HG02852 (cell line): ENCODE measurements around the gene PTPRA.
"Not testable (repeated sequence)": the region's sequence is repeated elsewhere in the genome, so short reads cannot be mapped to it uniquely, and the experiment has no call there.

Experiments used
- ATAC-seq: cut with Tn5 transposase; IDR thresholded peaks from one replicate; pipeline ENCODE4 v1.9.1; 2021; ENCODE audit warnings: mild to moderate bottlenecking, moderate library complexity; ENCODE audit not compliant: unreplicated experiment

PTPRA gene, protein sequence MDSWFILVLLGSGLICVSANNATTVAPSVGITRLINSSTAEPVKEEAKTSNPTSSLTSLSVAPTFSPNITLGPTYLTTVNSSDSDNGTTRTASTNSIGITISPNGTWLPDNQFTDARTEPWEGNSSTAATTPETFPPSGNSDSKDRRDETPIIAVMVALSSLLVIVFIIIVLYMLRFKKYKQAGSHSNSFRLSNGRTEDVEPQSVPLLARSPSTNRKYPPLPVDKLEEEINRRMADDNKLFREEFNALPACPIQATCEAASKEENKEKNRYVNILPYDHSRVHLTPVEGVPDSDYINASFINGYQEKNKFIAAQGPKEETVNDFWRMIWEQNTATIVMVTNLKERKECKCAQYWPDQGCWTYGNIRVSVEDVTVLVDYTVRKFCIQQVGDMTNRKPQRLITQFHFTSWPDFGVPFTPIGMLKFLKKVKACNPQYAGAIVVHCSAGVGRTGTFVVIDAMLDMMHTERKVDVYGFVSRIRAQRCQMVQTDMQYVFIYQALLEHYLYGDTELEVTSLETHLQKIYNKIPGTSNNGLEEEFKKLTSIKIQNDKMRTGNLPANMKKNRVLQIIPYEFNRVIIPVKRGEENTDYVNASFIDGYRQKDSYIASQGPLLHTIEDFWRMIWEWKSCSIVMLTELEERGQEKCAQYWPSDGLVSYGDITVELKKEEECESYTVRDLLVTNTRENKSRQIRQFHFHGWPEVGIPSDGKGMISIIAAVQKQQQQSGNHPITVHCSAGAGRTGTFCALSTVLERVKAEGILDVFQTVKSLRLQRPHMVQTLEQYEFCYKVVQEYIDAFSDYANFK

DNA sequence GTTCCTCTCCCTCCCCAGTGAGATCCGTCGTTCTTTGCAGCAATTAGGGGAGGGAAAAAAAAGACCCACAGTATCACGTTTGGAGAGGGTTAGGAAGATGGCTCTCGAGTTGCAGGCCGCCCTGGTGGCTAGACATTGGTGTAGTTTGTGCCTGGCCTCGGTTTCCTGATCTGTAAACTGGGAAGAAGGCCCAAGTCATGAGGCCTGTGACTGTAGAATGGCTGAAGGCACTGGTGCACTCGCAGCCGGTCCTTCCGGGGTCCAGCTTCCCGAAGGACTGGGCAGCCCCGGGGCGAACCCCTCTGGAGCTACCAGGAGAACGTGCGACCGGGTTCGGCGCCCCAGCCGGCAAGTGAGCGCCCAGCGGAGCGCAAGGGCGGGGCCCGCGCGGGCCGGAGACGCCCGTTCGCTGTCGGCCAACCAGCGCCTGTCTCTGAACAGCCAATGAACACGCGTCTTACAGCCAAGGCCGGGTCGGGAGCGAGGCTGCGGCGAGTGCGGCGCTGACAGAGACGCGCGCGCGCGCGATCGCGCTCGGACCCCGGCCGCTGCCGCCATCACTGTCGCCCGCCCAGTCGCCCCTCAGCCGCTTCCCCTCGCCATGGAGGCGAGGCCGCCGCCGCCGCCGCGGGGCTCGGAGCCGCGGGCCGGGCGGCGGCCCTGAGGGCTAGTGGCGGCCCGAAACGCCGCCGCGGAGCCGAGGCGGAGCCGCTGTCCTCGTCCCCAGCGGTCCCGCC lies at the start of gene PTPRA:
Gene PTPRA (plus strand): TSS at position 472 of the 737 bp plus-strand sequence. CDS start 90,797 bp downstream, outside the sequence.
- ATAC-seq = peak; percentile 88

DNA sequence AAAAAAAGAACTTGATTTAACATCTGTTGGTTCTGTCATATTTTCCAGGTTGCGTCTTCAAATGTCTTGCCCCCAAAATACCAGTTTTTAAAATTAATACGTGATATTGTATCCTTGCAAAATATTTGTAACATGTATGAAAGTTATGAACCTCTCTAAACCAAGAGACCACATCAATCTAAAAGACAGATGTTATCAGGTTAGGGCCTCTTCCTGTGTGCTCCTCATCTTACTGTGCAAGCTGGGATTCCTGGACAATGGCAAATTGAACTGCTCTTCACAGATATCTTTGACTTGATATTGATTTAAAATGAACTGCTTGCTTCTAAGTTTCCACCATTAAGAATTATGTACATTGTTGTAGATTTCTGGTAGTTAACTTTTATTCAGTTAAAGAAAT lies 47.5 kb upstream of the PTPRA start:
- ATAC-seq = no peak

DNA sequence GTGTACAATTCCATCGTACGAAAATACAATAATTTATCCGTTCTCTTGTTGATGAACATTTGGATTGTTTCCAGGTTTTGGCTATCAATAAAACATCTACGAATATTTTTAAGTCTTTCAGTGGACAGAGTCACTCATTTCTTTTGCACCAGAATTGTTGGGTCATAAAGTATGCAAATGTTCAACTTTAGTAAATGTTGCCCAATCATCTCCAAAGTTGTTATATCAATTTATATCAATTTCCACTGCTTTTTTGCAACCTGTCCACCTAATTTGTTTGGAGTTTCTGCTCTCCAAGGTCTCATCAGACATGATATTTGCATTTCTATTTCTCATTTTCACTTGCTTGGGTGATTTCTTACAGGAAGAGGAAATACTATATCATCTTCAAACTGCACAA lies 46.6 kb upstream of the PTPRA start:
- no peak for ATAC-seq

DNA sequence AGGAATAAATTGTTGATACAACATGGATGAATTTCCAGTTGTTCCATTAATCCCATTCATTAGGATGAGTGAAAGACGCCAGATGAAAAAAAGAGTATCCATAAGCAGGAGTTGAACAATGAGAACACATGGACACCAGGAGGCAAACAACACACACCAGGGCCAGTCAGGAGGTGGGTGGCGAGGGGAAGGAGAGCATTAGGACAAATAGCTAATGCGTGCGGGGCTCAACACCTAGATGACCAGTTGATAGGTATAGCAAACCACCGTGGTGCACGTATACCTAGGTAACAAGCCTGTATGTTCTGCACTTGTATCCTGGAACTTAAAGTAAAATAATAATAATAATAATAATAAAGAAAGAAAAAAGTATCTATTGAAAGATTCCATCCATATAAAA lies 43.9 kb upstream of the PTPRA start:
- ATAC-seq = no peak

DNA sequence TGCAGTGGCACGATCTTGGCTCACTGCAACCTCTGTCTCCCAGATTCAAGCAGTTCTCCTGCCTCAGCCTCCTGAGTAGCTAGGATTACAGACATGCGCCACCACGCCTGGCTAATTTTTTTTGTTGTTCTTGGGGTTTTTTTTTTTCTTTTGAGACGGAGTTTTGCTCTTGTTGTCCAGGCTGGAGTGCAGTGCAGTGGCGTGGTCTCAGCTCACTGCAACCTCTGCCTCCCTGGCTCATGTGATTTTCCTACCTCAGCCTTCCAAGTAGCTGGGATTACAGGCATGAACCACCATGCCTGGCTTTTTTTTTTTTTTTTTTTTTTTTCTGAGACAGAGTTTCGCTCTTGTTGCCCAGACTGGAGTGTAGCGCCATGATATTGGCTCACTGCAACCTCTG lies 42.1 kb upstream of the PTPRA start:
- not testable (repeated sequence) for ATAC-seq

DNA sequence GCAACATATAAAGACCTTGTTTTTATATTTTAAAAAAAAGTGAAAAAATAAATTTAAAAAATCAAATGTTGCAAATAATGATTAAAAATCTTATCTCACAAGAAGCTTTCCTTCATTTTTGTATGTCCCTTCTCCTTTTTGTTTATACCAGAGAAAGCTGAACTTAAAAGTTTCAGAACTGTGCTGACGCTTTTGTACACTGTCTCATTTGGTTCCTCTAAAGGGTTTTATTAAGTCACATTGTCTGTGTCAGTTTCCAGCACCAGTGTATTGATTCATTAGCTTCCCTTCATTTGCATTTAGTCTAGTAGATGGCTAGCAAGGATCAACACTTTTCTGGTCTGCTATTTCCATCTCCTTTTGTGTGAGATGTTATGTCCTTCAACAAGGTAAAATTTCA lies 39.5 kb upstream of the PTPRA start:
- ATAC-seq = no peak

DNA sequence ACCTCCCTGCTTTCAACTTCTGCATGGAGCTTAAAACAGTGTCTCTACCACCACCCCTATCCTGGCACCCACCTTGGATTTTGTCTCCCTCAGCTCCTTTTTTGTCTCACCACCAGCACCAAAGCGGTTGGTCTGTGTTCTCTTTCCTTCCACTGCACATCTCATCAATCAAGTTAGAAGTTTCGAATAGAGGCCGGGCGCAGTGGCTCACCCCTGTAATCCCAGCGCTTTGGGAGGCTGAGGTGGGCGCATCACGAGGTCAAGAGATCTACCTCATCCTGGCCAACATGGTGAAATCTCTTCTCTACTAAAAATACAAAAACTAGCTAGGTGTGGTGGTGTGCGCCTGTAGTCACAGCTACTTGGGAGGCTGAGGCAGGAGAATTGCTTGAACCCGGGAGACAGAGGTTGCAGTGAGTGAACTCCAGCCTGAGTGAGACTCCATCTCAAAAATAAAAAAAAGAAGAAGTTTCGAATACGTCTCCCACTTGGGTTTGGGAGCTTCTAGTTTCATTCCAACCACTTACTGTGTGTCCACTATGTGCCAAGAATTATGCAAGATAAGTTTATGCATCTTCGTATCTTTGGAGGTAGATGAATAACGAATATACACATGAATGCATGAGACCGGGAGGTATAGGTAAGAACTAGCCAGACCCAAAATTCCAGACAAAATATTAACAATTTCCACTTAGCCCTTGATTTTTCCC lies 38.7 kb upstream of the PTPRA start:
- no peak for ATAC-seq

DNA sequence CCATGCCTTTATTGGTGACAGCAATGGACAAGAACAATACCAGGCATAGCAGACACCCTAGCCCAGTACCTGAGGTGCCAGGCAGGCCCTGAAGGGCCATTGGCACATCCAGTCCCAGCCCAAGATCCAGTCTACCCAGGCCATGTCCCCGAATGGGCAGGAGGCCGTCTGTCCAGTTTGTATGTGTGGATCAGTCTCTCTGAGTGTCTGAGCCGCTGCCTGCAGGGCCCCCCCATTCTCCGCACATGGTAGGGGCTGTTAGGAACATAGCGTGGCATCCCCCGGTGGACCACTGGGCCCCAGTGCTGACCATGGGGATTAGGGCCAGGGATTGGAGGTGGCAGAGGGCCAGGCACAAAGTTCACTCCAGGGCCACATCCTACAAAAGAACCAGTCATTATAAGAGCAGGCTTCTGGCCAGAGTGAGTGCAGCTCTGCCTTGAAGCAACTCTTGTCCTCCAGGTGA lies 37.9 kb upstream of the PTPRA start:
- ATAC-seq = no peak

DNA sequence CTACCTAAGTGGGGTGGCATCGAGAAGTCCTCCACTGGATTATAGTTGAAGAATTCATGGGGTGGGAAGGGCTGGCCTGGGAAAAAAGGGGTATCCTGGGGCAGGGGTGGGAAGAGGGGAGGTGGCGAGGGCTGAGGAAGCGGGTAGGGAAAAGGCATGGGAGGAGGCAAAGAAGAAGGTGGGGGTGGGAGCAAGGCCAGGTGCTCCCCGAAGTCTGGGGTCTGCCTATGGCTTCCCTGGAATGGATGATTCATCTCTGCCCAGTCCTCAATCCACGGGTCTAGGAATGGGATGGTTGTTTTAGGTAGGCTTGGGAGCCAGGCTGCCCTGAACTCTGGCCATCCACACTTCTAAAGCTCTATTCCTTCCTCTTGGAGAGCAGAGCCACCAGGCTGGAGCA lies 37.2 kb upstream of the PTPRA start:
- ATAC-seq = no peak

DNA sequence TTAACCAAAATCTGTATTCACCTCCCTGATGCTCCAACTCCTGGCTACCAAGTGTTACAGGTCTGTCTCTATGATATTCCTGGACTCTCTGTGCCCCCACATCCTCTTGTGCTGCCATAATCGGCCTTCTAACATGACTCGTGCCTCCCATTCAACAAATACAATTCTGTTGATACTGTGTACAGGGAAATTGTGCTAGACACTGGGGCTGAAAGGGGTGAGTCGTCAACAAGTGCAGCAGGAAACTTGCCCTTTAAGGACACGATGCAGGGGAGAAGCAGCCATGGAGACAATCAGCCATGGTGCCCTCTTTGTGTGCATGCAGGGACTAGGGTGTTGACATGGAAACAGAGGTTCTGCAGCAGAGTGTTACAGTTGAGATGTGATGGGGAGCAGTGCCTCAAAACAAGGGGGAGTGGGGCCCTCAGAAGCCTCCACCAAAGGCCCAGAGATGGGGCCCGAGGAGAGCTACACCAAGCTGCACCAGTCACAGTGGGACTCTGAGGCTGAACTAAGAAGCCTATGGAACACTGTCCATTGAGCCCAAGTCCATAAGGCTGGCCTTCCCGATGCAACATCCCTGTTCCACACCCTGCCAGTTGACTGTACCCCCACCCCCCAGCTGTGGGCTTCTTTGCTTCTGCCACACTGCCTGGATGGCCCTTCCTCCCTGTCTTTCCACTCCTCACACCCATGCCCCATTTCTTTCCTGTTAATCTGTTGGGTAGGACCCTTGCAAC lies 35.9 kb upstream of the PTPRA start:
- no peak for ATAC-seq

DNA sequence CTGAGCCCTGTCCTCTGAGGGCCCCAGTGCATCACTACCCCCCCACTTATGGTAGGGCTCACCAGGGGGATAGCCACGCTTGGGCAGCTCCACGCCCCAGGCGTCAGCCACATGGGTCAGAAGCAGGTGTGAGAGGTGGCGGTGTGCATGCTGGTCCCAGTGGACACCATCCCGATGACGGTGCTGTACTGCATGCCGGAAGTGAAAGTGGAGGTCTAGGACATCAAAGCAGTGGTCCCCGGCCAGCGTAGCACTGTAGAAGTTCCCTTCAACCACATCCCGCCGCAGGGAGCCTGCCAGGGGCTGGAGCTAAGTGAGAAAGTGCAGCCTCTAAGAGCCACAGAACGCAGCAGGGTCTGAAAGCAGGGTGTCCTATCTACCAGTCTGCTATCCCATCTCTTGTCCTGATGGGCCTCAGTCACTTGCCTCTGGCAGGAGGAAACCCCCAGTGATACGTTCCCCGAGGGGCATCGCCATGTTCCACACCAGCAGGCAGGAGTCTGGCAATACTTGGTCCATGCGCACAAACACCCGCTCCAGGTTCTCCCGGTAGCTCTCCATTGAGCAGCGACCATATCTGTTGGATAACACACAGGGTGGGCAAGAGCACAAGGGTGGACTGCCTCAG lies 35.0 kb upstream of the PTPRA start:
- no peak for ATAC-seq

DNA sequence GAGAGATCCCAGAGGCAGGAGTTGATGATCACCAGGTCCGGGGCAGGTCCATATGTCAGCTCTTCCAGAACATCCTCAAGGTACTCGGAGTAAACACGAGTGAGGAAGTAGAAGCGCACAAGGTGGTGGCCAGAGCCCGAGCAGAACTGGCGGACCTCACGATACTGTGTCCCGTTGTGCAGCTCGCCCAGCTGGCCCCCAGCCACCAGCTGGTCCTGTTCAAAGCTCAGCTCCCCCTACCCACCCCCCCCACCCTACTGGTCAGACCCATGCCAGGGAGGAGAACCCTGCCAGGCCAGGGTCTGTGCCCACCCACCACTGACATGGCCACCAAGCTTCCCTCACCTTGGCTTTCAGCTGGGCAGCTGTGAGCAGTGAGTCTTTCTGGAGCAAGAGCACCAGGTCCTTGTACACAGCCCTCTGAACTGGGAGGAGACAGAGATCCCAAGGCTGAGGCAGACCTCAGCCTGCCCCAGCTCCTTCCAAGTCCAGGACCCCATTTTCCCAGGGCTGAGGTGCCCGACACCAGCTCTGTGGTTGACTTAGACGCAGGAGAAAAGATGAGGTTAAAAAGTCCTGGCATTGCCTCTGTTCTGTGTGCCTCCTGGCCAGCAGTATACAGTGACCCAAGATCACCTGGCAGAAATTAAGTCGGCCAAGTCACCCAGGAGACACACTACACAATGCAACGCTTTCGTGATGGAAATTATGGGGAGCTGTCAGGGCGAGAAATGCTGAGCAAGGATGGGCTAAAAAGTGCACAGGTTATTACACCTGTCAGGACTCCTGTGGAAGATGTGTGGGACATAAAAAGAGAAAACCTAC lies 34.2 kb upstream of the PTPRA start:
- ATAC-seq = no peak

DNA sequence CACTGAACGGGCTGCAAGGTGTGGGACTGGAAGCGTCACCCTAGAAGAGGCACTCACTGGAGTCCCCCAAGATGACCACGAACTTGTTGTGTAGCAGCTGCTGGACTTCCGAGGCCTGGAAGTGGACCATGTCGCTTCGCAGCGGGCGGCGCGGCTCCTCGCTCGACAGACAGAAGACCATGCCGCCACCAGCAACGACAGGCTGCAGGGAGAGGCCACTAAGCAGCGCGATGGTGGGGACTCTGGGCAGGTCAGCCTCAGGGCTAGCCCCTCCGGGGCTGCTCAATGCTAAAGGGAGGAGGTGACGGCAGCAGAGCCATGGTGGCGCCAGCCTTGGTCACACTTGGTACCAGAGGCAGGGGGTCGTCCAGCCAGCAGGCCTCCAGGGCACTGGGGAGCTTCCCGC lies 33.5 kb upstream of the PTPRA start:
- no peak for ATAC-seq

DNA sequence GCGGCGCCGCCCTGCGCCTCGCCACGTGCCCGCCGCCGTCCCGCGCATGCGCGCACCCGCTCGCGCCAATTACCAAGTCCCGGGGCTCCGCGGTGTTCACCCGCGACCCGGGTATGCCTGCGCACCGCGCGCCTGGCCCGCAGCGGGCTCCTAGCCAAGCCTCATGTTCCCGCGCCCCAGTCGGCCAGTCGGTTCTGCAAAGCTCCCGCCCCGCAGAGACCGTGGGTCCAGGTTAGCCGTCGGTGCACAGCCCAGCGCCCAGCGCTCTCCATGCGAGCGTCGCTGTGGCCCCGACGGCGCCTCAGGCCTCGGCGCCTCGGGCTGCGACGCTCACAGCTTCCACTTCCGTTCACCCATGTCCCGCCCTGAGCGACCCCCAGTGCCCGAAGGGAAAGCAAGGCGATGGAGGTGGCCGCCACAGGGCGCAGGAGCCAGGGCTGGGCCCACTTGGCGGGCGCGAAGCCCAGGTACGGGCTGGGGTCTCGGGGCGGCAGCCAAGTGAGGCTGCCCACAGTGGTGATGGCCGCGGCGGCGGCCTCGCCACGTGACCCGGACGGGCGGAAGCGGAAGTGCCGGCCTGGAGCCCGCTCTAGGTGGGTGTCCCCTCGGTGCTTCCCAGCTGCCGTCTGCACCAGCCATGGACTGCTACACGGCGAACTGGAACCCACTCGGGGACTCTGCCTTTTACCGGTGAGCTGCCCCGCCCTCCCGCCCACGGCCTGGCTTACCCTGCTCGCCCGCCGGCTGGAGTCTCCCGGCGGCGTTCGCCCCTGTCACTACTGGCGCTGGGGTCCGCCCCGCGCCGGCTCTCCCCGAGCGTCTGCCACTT lies 32.9 kb upstream of the PTPRA start, which contains the start of the genes PCED1A and VPS16:
Gene PCED1A (minus strand): TSS at position 518 of the 829 bp plus-strand sequence. CDS start 743 bp downstream, outside the sequence.
Gene VPS16 (plus strand): TSS at position 608 of the 829 bp plus-strand sequence. CDS start 30 bp downstream, at position 638.
- peak; percentile 94 for ATAC-seq

DNA sequence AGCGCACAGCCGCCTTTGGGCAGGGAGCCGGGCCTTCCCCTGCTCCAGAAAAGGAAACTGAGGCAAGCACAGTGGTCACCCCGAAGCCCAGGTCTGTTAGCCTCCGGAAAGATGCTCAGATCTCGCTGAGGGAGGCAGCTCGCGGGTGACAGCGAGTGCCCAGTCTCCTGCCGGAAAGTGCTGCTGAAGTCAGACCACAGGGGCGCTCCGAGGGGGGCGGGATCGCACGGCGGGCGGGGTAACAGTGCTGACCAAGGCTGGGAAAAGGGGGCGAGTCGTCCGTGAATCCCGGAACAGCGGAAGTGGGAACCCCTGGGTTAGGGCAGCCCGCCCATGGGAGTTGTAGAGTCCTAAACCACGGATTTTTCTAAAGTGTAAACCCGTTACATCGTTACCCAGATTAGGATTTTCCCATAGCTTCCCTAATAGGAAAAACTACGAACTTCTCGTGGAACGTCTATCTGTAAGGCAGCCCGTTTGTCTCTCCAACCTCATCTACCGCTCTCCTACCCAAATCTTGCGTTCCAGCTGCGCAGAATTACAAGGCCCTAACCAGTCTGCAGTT lies 32.2 kb upstream of the PTPRA start:
- peak; percentile 44 for ATAC-seq

DNA sequence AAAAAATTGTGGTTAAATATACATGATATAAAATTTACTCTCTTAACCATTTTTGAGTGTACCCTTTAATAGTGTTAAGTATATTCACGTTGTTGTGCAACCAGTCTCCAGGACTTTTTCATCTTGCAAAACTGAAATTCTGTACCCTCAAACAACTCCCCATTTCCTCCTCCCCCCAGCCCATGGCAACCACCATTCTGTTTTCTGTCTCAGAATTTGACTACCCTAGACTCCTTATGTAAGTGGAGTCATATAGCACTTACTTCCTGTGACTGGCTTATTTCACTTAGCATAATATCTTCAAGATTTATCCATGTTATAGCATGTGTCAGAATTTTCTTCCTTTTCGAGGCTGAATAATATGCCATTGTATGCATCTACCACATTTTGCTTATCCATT lies 27.7 kb upstream of the PTPRA start:
- ATAC-seq = no peak

DNA sequence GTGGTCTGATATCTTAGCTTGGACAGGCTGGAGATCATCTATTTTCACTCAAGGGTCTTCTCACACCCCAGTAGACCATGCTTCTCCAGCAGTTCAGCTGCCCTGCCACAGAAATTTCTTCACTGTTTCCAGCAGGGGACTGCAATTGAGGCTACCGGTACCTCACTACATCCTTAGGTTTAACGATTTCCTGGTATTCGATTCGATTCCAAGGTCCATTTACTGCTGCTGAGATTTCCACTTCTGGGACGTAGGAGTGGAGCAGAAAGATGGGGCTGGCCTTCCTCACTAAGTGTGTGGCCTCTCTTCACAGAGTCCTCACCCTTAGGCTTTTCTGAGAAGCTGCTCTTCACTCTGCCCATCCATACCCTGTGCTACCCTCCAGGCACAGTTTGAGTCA lies 26.6 kb upstream of the PTPRA start:
- no peak for ATAC-seq
